SK-N-SH (cell line): ENCODE data around the gene TOMM40L.

Experiments used
- CTCF ChIP-seq: fragments of 200-600 bp; sonication (generic); IDR thresholded peaks from 2 replicates; pipeline ENCODE4 v1.6.1; 2017; ENCODE audit warnings: antibody characterized with exemption, mild to moderate bottlenecking, moderate library complexity
- MEF2A ChIP-seq: IDR thresholded peaks from 2 replicates; pipeline ENCODE4 v1.4.0; 2012; ENCODE audit warnings: low read depth, borderline replicate concordance
- POLR2AphosphoS5 ChIP-seq: IDR thresholded peaks from 2 replicates; pipeline ENCODE4 v1.6.1; 2012; ENCODE audit warnings: low read depth, low read length
- RFX5 ChIP-seq: IDR thresholded peaks from 2 replicates; pipeline ENCODE4 v1.6.1; 2012; ENCODE audit warnings: mild to moderate bottlenecking, improper control_type of control experiment, low read length
- SIN3A ChIP-seq: IDR thresholded peaks from 2 replicates; pipeline ENCODE4 v1.6.1; 2012; ENCODE audit warnings: low read depth, mild to moderate bottlenecking, low read length, moderate library complexity, borderline replicate concordance

GRCh38 chr1:161225534-161226319 is at the start of gene TOMM40L:
- peak; percentile 70 for TF ChIP-seq CTCF
- TF ChIP-seq MEF2A = no peak
- no peak for TF ChIP-seq POLR2AphosphoS5
- no peak; the same call in 1 of the 2 replicates for TF ChIP-seq SIN3A
- peak; percentile 82 for TF ChIP-seq RFX5
